GM21515 (cell line): ENCODE measurements around the gene CCNK.

ENCODE experiments used
- ATAC-seq: cut with Tn5 transposase; IDR thresholded peaks from one replicate; pipeline ENCODE4 v1.9.1; 2021; ENCODE audit not compliant: unreplicated experiment

Gene CCNK

GRCh38 chr14:99505089-99505488 lies 23.9 kb downstream of the CCNK start:
- no peak for ATAC-seq

GRCh38 chr14:99506276-99506675 lies 25.1 kb downstream of the CCNK start:
- no peak for ATAC-seq

DNA sequence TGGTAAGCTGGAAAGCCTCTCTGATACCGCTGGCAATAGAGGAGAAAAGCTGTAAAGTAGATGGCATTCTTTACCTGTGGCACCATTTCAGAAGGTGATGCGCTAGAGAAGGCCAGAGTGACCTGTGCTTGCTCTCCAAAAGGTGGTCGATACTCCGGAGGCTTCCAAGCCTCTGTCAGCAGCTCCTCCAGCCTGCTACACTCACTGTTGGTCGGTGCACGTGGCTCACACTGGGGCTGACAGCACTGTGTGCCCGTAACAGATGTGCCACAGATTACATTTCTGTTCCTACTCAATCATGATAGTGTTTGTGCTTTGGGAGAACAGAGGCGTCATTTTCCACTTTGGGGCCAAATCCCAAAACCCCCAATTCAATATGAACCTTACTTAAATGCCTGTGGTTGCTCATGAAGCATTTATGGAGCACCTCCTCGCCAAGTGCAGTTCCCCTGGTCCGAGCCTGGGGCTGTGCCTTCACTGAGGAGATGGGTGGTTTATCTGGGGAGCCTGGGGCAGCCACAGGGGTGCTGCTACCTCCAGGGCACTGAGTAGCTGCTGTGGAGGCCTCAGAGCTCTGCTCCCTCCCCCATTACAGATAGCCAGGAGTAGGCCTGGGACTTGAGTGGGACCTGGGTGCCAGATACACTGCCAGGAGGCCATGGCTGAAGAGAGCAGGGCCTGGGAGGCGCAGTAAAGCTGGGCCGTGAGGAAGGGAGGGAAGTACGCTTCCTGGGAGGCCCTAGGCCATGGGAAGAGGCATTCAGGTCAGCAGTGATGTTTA lies 26.8 kb downstream of the CCNK start:
- ATAC-seq, result no peak

DNA sequence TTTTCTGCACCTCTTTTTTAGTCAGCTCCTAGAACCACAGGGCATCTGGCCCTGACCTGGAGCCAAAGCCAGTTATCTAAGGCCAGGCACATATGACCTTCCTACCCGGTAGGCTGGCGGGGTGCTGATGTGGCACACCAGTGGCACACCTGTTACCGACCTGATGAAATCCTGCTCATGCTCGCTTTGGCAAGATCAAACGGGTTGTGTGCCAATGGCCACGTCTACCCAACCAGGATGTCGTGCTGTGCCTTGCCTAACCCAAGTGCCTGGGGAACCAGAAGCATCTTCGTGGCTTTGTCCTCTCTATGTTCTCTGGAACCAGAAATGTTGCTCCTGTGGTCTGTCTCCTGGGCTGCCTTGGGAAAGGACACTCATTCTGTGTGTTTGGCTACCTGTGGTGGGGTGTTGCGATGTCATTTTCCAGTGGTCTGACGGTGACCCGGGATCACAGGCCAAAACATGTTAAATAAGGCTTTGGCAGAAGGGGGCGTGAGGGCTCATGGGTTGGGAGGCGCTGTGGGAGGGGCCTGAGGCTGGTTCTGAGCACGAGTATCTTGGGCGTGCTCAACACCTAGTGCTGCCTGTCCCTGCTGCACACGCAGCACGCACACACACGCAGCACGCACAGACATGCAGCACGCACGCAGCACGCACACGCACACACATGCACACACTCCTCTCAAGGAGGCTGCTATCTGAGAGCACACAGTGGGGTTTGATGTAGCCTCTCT lies 27.9 kb downstream of the CCNK start:
- ATAC-seq, result no peak

DNA sequence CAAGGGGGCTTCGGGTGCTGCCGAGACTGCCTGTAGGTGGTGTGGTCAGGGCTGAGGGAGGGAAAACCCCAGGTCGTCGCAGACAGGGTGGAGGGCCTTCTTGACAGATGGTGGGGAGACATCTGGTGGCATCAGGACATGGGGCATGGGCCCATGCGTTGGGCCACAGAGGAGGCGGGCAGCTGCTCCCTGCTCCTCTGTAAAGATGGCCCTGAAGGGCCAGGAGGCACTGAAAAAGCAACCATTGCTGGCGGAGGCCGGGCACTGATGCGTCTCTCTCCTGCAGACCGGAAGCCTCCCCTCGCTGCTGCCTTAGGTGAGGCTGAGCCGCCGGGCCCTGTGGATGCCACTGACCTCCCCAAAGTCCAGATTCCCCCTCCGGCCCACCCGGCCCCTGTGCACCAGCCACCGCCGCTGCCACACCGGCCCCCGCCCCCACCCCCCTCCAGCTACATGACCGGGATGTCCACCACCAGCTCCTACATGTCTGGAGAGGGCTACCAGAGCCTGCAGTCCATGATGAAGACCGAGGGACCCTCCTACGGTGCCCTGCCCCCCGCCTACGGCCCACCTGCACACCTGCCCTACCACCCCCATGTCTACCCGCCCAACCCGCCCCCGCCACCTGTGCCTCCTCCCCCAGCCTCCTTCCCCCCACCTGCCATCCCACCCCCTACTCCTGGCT lies 28.8 kb downstream of the CCNK start:
- ATAC-seq, result no peak

- ATAC-seq, result no peak
These were observed 29.4 kb downstream of the CCNK start for GRCh38 chr14:99510556-99511139.

DNA sequence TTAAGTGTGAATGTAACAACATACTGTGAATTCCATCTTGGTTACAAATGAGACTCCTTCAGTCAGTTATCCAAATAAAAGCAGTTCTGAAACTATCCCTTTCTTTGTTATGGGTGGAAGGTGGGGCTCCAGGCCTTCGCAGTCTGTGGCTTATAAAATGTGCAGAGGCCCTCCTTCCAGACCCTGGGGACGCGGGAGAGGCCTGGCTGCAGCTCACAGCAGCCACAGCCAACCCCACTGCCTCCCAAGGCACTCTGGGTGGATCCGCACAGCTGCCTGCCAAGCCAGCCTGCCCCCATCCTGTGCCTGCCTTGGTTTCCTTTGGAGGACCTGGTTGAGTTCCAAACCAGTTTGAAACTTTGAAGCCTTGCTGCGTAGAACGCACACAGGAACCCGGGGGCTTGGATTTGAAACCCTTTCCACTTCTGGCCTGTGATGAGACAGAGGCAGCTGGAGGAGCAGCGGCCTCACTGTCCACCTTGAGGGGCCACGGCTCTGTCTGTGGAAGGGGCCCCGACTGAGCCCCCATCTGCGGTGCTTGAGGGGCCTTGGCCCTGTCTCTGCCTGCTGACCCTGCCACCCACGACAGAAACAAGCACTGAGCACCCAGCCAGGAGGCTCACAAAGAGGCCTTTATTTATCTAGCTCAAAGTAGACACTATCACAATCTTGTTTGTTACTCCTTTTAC lies 30.4 kb downstream of the CCNK start:
- no peak for ATAC-seq

DNA sequence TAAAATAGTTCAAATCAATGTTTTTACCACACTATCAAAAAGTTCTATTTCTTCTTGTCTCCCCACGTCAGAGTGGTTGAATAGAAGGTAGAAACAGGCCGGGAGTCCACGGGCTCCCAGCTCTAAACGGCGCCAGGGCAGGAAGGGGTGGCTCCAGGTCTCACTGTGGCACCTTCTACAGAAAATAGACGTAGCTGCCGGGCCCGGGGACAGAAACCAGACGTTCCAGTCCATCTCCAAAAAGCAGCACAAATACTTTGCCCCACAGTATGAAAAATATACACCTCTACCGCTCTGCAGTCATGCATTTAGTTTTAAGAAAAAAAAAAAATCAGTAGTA lies 30.9 kb downstream of the CCNK start:
- no peak for ATAC-seq

- no peak for ATAC-seq
These were observed 31.5 kb downstream of the CCNK start for GRCh38 chr14:99512571-99513182.

GRCh38 chr14:99513183-99513694 lies 32.0 kb downstream of the CCNK start:
- no peak for ATAC-seq

DNA sequence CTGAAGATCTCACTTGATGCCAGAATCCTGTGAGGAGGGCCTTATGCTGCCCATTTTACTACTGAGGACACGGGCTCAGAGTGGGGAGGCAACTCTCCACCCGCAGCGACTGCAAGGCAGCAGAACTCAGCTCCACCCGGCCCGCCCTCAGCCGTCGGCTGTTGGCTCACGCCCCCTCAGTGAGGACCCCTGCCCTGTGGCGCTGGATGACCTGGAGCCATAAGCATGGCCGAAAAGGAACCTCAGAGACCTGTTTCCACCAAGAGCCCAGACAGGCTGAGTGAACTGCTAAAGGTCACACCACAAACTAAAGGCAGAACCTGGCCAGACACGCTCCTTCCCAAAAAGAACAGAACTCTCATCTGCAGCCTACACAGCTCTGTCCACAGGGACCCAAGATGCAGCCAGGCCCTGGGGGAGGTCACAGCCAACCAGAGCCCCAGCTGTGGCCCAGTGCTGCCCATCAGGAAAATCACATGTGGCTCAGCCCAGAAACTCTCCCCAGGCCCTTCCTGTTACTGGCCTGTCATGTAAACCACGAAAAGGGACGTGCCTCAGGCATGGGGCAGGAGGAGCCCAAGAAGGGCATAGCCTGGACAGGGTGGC lies 32.8 kb downstream of the CCNK start:
- ATAC-seq, result no peak

GRCh38 chr14:99514552-99515300 lies 33.5 kb downstream of the CCNK start:
- ATAC-seq, result no peak

DNA sequence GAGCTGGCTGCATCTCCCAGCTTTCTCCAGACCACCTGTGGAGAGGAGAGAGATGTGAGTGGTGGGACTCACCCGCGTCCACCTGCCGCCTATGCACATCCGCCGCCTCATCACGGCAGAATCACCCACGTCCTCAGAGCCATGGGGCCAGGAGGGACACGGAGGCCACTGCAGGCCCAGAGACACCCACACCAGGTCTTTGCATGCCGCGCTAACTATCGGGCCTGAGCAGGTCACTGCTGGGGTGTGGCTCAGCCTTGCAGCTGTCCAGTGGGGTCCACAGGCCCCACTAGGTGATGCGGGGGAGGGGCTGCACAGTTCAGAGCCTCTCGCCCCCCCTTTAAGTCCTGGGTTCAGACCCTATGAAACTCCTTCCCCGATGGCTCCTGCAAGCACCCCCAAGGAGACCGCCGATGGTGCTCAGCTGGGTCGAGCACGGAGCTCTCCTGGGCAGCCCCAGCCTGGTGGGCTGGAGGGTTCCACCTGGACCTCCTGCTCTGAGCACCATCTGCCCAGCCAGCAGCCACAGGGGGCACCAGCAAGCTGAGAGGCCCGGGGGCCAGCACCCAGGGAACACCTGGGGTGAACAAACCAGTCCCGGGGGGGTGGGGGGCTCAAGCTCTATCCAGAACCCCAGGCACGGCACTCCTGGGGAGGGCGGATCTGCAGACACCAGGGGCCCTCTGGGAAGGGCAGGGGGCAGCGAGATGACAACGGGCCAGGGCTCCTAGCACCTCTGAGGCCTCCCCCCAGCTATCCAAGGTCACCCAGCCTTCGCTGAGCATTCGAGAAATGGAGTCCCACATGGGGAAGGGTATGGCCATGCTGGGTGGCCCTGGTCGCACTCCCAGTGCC lies 34.3 kb downstream of the CCNK start:
- no peak for ATAC-seq

DNA sequence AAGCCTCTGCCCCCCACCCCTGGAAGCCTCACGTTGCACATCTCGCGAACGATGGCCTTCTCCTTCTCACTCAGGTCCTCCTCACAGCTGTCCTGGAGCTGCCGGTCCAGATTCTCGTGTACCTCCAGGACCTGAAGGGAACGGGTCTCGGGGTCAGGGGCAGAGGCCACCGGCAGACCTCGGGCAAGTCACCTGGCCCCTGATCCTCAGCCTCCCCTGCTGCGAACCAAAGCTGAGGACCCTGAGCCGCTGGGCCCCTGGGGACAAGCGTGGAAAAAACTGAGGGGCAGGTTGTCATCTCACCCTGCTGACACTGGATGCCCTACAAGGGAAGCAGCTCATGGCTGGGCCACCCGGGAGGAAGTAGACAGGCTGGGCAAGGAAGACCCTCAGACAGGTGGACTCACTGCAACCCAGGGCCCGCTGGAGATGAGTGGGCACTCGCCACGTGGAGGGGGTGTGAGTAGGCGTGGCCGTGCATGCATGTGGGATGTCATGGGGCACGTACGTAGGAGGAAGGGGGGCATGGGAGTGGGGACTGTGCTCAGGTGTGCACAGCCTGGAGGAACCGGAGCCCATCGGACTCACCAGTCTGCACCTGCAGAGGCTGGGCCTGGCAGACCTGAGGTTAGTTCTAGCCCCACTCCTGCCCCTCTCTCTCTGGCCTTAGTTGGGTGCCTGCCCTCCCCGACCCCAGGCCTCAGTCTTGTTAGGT lies 35.1 kb downstream of the CCNK start:
- no peak for ATAC-seq

GRCh38 chr14:99516871-99517642 lies 35.8 kb downstream of the CCNK start:
- ATAC-seq, result no peak

DNA sequence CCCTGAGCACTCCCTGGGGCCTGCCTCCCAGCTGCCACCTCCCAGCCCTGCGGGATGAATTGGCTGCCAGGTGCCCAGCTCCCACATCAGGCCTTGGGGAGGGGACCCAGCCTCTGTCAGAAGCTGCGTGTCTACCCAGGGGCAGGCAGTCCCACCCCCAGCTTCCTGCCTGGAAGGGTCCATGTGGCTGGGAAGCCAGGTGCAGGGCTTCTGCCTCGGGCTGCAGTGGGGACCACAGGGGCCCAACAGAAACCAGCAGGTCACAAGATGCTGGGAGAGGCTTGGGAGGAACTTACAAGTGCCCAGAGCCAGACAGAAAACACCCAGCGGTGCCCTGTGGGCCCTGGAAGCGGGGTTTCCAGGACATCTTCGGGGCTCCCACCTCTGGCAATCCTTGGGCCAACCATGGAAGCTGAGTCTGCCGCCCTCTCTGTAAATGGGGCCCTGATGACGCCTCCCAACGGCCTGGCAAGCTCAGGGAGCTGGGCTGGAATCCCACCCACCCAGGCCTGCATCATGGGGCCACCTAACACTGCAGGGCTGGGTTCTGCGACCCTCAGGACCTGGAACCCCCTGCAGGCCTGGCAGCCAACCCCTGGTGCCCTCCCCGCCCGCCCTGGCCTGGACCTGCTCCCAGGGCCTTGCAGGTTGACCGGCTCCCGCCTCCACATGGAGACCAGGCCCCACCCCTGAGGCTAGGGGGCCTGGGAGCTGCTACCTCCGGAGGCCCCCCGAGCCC lies 36.6 kb downstream of the CCNK start:
- no peak for ATAC-seq
